Hematopoietic multipotent progenitor cell treated with erythropoietin and hydrocortisone succinate and interleukin-3 and kit ligand, for 4 days (in vitro differentiated cells): ENCODE data around the gene TRIM7.
A peak's percentile ranks its signal among the peaks of the same experiment; 100 is the strongest.
"Not testable (repeated sequence)": the region's sequence is repeated elsewhere in the genome, so short reads cannot be mapped to it uniquely, and the experiment has no call there.

Experiments used
- DNase-seq: peaks from one replicate; pipeline ENCODE4 v3.0.0-alpha.2; 2015

Gene TRIM7

DNA sequence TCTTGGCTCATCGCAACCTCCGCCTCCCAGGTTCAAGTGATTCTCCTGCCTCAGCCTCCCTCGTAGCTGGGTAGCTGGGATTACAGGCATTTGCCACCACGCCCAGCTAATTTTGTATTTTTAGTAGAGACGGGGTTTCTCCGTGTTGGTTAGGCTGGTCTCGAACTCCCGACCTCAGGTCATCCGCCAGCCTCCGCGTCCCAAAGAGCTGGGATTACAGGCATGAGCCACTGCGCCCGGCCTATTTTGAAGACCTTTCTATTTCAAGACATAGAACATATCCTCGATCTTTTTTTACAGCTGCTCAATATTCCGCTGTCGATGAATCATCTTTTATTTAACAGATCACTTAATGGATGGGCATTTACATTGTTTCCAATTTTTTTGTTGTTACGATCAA is 5.7 kb upstream of the TRIM7 start:
- not testable (repeated sequence) for DNase-seq

DNA sequence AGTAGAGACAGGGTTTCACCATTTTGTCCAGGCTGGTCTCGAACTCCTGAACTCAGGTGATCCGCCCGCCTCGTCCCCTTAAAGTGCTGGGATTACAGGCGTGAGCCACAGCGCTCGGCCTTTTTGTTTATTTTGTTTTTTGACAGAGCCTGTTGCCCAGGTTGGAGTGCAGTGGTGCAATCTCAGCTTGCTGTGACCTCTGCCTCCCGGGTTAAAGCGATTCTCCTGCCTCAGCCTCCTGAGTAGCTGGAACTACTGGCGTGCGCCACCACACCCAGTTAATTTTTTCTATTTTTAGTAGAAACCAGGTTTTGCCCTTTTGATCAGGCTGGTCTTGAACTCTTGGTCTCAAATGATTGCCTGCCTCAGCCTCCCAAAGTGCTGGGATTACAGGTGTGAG is 5.2 kb upstream of the TRIM7 start:
- not testable (repeated sequence) for DNase-seq

DNA sequence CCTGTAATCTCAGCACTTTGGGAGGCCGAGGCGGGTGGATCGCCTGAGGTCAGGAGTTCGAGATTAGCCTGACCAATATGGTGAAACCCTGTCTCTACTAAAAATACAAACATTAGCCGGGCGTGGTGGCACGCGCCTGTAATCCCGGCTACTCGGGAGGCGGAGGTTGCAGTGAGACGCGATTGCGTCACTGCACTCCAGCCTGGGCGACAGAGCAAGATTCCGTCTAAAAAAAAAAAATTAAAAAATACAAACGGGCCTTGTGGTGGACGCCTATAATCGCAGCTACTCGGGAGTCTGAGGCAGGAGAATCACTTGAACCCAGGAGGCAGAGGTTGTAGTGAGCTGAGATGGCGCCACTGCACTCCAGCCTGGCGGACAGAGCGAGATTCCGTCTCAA is 4.0 kb upstream of the TRIM7 start:
- not testable (repeated sequence) for DNase-seq

DNA sequence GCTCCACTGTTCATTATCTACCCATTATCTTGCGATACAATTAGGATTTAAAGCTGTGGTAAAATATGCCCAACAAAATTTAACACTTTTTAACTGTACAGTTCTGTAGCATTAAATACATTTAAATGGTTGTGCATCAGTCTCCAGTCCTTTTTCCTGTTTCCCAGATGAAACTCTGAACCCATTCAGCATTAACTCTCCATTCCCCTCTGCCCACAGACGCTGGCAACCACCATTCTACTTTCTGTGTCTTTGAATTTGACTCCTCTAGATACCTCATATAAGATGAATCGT is 2.9 kb upstream of the TRIM7 start:
- DNase-seq, result no peak

DNA sequence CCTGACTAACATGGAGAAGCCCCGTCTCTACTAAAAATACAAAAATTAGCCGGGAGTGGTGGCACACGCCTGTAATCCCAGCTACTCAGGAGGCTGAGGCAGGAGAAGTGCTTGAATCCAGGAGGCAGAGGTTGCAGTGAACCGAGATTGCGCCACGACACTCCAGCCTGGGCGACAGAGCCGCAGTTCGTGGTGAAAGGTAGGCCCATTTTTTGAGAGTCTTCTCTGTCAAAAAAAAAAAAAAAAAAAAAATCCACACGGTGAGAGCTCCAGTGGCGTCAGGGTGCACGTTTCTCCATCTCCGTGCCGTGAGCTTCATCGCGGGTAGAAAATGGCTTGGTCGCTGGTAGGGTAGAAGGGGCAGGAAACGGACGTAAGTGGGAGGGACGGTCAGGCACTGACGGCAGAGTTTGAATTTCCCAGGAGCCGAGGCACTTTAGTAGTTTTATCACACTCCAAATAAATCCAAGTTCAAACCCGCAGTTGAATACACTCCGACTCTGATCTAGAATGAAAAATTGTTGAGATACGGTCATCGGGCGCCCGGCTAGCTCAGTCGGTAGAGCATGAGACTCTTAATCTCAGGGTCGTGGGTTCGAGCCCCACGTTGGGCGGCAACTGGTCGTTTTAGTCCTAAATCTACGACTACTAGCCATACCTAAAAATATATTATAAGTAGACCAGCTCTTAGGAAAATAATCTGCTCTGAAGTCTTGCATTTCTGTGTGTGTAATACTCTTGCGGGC is 2.4 kb upstream of the TRIM7 start:
- DNase-seq, result peak; percentile 95

DNA sequence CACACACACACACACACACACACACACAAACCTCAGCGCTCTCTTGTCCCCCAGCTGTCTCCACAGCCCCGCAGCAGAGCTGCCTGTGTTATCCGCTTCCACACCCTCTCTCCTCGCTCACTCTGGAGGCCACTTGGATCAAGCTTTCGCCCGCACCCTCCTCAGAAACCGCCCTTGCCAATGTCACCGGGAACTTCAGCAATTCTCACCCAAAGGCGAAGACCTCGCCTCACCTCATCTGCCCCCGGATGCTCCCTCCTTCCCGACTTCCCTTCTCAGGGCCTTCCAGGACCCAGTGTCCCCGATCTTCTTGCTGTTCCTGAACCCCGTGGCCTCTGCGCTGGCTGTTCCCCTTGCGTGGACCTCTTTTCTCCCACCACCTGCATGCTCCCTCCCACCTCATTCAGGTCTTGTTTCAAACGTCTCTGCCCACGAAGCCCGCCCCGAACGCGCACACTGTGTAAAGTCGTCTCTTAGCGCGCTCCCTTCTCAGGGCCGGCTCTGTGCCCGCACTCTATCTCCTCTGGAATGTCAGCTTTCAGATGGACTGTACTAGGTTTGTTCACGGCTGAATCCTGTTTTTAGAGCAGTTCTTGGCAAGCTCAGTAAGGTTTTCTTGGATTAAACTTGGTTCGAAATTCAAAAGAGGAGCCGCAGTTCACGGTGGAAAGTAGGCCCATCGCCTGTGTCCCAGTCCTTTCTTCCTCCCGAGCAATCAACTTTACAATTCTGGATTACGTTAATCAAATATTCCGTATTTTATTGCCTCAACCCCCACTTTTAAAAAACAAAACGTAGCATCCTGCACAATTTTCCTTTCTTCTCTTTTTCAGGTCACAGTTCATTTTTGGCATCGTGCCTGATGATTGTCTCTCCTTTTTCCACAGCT is 1.0 kb upstream of the TRIM7 start:
- DNase-seq, result peak; percentile 50

DNA sequence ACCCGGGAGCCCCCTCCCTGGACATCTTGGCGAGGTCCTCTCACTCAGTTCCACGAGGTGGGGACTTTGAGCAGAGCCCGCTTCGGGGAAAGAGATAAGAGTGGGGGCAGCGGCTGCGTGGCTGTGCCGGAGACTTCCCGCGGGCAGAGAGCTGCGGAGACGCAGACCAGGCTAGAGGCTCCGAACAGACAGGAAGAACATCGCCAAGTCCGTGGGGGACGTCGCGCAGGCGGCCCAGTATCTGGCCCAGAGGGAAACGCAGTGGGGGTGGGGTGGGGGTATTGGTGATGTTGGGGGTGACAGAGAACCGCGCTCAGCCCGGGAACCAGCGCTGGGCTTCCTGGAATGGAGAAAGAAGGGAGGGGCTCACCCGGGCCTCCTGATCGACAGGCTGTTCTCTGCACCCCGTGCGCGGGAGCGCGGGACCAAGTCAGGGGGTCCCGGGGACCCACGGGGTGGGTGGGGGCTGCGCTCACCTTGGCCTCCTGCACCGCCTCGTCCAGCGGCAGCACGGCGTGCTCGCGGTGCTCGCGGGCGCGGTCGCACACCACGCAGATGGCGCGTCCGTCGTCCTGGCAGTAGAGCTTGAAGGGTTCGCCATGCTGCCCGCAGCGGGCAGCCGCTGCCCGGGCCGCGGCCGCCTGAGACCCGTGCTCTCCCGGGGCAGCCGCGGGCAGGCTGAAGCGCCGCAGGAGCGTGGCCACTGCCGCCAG is 727 bp downstream of the TRIM7 start:
- DNase-seq, result peak; percentile 52

DNA sequence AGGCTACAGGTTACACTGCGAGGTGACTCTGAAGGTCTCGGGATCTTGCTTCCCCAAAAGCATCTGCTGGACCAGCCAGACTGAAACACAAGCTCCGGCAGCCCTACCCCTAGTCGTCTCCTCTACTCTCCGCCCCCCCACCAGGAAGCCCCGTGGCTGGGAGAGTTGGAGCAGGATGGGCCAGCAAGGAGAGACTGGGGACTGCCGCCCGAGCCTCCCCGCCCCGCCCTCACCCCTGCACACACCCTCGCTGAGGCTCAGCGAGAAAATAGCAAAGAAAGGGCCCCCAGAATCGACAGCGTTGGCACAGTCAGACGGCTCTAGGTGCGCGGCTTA is 1.3 kb downstream of the TRIM7 start:
- DNase-seq, result peak; percentile 26

DNA sequence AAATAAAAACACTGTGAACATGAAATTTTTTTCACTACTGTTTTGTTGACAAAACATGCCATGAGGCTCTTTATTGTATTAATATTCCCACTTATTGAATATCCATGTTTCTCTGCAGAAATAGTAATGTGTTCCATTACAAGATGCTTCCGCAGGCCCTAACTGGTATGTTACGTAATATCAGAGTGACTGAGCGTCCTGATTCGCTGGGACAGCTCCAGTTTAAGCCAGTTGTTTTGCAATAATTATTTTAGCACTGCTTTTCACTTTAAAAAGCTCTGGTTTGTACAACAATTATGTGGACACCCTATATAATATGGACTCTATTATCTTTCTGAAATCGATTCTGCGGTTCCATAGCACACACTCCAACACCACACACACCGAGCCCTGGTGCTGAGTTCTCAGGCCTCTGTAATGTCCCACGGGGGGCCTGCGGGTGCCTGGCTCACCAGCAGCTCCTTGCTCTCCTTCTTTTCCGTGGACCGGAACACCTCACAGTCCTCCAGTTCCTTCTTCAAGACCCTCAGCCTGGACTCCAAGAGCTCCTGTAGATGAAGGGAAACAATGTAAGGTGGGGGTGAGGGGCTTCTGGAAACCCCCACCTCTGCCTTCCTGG is 1.8 kb downstream of the TRIM7 start:
- DNase-seq, result peak; percentile 56

DNA sequence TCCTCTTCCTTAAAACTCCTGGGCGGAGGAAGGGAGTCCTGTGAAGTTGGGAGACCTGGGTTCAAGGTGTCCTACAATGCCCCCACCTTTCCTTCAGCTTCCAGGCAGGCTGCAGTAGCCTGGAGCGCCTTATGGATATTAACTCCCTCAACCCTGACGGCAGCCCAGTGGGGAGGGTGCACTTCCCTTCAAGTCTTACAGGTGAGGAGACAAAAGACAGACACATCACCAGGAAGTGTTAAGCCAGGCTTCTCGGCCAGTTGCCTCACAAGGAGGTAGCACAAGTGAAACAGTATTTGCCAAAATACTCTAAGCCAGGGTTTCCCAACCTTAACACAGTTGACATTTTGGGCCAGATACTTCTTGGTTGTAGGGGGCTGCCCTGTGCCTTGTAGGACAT is 4.2 kb downstream of the TRIM7 start:
- no peak for DNase-seq

DNA sequence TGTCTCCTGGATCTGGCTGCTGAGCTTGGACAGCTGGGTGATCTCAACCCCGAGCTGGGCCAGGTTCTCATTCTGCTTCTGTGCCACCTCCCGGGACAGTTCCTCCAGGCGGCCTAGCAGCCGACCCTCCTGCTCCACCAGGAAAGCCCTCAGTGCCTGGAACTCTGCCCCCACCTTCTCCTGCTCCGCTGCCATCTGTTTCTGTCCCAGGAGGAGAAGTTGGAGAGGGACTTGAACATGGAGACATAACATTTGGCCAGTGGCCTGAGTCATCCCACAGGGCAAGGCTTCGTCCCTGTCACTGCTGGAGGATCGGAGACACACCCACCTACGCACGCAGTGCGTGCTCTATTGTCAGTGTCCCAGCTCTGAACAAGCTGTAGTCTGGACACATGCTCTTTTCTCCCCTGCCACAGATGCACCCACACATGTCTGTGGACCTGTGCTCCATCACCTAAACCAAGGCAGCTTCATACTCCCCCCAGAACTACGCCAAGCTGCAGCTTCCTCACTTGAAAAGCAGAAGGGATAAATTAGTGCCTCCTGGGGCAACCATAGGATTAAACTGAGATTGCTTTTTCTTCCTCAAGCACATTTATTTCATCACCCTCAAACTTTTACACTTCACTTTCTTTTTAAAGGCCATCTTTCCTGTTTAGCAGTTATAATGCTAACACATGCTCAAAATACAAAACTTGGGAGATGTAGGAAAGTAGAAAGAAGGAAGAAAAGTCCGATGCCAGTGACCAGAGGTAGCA is 4.9 kb downstream of the TRIM7 start:
- no peak for DNase-seq

DNA sequence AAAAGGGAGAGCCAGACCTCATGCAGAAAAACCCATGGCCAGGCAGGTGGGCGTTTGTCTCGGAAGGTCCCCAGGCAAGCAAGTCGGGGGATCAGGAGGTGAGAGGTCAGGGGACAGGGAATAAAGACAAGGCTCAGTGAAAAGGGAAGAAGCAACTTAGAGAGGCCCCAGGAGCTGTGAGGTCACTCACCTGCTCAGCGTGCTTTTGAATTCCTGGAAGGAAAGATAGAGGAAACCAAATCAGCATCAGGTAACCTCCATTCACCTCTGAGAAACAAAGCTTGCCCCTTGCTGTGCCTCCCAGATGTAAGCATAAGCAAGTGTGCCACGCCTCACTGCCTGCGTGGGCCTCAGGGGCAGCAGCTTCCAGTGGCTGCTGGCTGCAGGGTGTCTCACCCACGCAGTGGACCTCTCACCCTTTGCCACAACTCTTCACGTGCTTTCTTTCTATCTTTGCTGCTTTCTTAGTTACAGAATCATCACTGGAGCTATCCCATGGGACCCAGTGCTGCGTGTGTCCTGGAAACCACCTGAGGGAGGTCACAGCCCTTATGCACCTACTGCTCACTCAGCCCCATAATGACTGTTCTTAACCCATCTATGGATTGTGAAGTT is 6.0 kb downstream of the TRIM7 start:
- no peak for DNase-seq

DNA sequence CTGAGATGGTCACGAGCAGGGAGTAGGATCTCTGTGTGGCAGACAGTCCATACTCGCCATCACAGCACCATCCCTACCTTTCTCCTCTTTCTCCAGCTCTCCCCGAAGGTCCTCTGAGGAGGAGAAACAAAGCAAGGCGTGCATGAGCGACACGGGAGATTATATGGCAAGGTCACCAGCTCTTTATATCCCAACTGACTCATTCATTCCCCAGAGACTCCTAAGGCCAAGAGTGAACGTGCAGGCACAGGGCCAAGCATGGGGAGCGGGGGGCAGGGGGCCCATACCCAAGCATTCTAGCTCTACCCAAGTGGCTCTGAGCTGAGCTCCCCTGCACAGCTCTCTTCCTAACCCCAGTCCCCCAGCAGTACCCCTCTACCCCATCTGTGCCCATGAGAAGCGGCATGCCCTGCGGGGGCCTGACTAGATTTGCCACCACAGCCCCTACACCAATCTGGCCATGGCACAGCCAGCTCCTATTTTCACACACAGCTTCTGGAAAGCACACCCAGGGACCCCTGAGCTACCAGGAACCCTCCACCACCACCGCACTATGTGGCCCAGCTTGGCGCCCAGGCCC is 6.8 kb downstream of the TRIM7 start:
- no peak for DNase-seq

DNA sequence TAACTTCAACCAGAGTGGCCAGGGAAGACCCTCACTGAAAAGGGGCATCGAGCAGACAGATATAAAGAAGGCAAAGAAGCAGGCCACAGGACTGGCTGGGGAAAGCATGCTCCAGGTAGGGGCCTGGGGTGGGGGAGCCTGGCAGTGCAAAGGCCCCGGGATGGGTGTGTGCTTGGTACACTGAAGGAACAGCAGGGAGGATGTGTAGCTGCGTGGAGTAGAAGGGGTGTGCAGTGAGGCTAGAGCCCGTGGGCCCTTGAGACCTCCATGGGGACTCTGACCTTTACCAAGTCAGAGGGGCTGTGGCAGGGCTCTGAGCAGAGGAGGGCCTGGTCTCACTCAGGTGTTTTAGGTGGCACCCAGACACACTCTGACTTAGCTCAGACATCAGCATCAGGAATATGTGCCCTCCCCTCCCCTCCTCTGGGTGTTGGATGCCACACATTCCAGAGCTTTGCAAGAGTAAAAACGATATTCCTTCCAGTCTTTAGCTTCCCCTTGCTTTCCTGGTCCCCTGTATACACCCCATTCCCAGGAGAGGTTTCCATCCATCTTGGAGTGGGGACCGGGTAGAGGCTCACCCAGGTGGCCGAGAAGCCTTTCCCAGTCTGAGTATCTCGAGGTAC is 7.6 kb downstream of the TRIM7 start:
- no peak for DNase-seq

DNA sequence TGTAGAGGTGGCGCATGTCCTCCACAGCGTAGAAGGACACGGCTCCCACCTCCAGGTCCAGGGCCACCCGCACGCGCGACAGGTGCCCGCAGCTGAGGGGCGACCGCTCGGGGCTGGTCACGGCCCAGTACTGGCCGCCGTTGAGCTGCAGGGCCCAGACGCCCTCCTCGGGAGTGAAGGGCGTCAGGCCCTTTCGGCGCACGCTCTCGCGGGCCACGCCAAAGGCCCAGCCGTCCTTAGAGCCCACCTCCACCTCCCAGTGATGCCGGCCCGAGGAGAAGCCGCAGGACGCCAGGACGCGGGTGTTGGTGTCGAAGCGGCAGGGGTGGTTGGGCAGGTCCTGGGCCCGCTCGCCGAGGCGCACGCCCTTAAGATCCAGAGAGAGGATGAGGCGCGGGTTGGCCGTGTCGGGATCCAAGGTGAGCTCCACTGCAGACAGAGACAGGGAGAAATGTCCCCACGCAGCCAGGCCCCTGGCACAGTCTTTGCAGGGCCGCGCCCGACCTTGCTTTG is 9.7 kb downstream of the TRIM7 start:
- no peak for DNase-seq

DNA sequence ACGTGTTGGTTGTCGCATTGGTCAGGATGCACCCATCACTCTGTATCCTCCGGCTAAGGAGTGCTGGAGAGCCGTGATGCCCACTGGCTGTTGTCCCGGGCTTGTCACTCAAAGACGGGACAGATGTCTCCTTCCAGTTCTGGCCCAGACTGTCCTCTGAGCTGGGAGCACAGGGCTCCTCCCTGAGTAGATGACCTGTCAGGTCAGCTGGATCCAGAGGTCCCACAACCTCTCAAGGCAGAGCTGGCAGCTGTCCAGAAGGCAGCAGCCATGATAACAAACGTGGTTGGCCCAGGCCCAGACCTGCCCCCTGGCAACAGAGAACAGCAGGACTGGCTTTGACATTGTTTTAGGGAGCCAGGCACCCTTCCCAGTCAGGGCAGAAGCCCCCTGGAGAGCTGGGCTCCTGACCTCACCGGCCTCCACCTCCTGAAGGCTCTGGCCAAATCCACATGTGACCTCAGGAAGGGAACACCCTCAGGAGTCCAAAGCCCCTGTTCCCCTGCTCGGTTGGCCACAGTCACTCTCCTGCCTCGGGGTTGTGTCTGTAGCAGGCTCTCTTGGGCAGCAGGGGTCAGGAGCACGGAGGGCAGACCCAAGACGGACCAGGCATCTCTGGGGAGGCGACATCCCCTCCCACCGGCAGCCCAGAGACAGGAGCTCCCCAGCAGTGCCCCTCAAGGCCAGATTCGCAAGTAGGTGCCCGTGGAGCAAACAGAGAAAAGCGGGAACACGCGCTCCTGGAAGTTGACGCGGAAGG is 10.3 kb downstream of the TRIM7 start:
- DNase-seq, result peak; percentile 75

DNA sequence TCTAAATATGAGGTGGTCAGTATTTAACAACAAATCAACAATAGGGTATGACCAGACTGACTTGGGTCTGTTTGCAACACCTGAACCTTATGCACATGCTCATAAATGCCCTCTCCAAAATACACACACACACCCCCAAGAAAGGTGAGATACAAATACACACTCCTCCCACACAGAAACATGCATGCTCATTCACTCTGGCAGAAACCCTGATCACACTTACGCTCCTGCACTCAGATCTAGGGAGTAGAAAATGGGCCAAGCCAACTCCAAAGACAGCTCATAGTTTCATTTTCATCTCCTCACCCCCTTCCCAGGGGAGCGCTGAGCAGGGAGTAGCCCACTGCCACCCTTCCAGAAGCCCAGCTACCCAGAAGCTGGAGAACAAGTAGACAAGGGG is 11.3 kb downstream of the TRIM7 start:
- DNase-seq, result no peak

DNA sequence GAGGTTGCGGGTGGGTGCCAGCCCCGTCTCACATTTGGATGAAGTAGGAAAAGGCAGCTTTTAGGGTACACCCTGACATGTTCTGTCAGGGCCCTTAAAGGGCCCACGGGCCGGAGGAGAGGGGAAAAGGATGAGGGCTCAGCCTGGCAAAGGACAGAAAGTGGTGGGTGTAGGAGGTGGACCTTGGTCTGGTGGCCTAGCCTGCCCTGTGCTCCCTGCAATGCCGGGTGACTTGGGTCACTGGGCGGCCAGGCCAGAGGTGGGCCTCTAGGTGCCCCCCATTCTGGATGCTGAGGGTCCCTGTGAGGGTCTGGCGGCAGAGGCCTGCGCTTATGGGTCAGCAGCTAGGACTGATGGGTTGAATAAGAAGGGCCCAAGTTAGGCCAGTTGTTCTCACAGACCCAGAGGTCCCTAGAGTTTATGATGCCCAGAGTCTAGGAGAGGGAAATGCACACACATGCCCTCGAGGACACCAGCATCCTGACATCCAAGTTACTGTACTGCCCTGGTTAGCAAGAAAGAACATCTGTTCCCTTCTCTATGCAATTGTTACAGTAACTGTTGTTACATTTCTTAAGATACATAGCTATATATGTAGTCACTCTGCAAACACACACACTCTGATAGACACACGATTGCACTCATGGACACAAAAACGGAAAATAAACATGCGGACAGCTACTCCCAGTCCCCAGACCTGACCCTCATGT is 12.5 kb downstream of the TRIM7 start:
- DNase-seq, result no peak

DNA sequence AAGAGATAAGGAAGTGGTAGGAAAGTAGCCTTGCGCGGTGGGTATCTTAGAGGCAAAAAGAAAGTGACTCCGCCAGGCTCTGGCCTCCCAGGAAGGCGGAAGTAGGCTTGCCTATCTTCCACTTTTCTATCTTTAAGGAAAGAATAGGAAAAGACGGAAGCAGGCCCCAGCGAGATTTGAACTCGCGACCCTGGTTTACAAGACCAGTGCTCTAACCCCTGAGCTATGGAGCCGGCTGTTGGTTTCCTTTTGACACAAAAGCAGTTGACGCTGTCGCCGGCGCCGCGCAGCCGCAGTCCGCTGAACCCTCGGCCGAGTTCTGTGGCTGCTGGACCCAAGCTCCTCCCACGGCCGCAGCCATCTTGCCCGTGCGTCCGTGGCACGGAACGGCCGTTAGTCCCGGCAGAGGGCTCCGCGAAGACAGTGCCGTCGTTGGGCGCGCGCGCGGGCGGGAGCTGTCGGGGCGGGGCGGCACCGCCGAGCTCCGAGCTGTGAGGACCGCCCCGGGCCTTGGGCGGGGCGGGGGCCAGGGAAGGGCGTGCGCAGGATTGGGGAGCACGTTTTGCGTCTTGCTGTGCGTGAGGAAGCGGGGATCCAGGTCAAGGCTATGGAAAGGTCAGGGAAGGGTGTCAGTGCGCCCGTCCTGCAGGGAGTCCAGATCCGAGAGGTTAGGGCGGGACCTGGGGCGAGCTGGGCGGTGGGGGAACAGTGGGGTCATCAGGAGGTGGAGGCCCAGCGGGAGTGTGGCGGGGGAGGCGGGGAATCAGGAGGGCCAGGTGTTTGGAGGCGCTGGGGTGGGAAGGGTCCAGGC is 13.3 kb downstream of the TRIM7 start:
- DNase-seq, result peak; percentile 97
